ENCODE measurements around the gene ASCL1.
A peak's percentile ranks its signal among the peaks of the same experiment; 100 is the strongest.

ASCL1 gene

DNA sequence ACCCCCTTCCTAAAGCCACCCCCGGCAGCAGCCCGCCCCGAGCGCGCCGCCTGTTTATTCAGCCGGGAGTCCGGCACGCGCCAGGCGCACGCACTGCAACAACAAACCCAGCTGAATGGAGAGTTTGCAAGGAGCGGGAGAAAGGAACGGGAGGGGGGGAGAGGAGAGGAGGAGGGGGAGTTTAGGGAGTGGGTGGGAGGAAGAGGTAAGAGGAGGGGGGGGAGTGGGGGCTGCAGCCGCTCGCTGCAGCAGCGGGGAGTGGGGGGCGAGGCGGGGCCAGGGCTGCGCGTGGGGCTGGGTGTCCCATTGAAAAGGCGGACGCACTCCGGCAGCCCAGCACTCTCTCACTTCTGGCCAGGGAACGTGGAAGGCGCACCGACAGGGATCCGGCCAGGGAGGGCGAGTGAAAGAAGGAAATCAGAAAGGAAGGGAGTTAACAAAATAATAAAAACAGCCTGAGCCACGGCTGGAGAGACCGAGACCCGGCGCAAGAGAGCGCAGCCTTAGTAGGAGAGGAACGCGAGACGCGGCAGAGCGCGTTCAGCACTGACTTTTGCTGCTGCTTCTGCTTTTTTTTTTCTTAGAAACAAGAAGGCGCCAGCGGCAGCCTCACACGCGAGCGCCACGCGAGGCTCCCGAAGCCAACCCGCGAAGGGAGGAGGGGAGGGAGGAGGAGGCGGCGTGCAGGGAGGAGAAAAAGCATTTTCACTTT, at the start of gene ASCL1:
Gene ASCL1 (plus strand): TSS at position 336 of the 712 bp plus-strand sequence. CDS start 571 bp downstream, outside the sequence.
- no peak for DNase-seq (ENCODE audit: low read depth in 2 of 2)

DNA sequence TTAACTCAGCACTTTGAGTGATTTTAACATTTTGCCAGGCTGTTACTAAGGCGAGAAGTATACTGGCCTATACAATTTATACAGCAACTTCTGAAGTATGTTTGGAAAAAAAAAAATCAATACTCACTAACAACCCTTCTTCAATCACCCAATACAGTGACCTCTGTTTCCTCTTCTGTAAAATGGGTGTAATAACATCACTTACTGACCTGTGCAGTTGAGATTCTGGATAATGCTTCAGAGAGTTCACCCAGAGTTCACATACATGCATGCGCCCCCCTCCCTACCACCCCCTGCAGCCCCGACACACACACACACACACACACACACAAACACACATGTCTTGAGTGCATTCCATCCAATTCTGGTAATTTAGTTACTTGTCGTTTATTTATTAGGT, 49.6 kb upstream of the ASCL1 start:
- DNase-seq (ENCODE audit: low read depth in 2 of 2): no peak

DNA sequence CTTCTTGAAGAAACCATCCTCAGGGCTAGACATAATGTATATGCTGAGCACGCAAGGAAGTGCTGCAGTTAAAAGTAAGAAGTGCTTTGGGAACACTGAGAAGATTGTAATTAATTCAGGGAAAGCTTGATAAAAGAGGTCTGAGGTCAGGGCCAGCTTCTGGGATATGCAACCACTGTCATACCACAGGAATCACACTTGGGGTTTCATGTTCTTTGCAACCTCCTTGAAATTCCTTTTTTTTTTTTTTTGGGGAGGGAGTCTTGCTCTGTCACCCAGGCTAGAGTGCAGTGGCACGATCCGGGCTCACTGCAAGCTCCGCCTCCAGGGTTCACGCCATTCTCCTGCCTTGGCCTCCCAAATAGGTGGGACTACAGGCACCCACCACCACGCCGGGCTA, 47.3 kb upstream of the ASCL1 start:
- DNase-seq (ENCODE audit: low read depth in 2 of 2): no peak

DNA sequence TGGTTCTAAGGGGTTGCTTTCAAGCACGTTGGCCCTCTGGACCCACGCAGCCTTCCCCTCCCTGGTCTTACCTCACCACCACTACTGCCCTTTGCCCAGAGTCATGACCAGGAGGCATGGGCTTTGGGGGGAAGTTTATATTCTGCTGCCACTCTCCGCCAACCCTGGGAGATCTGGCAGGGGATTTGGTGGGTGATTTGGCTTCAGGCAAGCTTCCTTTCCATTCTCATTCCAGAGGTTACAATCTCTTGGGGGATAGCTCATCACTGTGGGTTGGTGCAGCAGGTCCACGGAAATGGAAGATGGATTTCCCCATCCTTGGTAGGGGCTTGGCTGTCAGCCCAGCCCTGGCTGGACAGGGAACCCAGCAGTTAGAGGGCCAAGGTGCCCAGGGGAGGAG, 46.7 kb upstream of the ASCL1 start:
- DNase-seq (ENCODE audit: low read depth in 2 of 2): no peak

- DNase-seq (ENCODE audit: low read depth in 2 of 2): no peak
Measured at GRCh38 chr12:102911320-102911719, 46.2 kb upstream of the ASCL1 start.

DNA sequence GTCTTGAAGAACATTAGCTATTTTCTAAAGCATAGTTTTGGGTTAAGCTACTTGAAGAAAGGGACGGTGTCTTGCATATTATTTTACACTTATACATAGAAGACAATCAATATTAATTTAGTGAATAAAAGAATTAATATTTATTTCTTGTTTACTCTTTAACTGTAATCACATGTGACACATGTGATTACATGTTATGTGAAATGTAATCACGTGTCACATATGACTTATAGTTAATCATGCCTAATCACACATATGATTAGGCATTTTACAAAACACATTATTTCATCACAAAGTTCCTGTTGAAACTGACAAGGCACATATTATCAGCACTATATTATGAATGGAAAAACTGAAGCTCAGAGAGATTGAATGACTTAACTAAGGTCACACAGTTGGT, 45.2 kb upstream of the ASCL1 start:
- DNase-seq (ENCODE audit: low read depth in 2 of 2): no peak

DNA sequence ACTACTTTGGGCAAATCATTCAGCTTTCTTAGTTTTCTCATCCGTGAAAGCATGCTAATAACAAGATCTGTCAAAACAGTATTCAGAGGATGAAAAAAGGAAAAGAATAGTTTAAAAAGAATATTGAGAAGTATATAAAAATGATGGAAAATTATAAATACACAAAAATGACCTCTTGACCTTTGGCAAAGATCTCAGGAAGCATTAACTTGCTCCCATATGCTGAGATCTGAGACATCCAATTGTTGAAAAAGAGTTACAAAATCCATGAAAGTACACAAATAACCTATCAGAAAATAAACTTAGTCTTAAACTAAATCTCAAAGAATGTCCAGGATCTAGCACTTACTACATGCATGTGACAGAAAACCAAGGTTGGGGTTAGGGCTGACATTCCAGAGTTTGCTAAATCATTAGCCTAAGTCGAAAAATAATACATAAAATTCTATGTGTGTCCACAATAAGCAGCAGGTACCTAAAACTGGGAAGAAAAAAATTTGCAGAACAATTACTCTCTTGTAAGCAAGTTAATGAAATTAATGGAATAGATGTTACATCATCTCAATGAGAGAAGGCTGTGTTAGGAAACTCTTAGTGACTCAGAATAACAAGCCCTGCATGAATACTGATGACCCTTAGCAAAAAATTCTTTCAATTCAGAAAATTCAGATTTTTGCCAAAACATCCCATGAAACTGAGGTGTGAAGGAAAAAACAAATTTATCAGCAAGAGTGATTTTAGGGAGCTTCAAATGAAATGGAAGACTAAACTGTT, 43.8 kb upstream of the ASCL1 start:
- DNase-seq (ENCODE audit: low read depth in 2 of 2): no peak

- DNase-seq (ENCODE audit: low read depth in 2 of 2): no peak
Measured at GRCh38 chr12:102916252-102917025, 41.0 kb upstream of the ASCL1 start.

DNA sequence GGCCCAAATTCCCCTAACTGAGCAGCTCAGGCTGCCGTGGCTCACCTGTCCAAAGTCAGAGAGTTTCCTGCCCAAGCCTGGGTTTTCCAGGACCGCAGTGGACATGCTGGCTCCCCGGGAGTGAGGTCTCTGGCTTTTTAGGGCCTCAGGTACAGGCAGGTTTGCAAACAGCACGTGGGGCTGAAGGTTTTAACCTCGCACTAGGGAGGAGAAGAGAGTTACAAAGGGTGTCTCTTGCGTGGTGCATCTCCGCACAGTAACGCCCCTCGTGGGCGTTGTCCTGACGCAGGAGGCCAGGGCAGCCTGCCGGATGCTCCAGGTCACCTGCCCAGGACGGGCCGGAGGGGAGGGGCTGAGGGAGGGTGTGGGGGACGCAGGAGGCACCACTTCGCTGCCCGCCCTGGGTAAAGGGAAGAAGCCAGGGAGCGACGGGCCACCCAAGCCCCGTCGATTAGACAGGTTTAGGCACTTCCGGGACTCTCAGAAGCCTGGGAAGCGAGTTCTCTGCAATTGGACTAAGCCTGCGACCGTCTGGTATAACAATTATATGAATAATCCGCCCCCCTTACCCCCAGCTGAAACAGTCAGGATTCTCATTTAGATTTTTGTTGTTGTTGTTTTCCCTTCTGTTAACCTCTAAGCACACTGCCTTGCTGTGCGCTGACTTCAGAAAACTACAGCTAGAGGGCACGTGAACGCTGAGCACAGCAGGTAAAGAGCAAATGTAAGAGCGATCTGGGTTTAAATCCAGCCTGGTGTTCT, 40.3 kb upstream of the ASCL1 start, which contains the start of gene PAH:
Gene PAH (minus strand): TSS at position 219 of the 762 bp plus-strand sequence. CDS start 114 bp downstream, at position 105.
- DNase-seq (ENCODE audit: low read depth in 2 of 2): no peak

GRCh38 chr12:102918840-102919239, 38.6 kb upstream of the ASCL1 start:
- DNase-seq (ENCODE audit: low read depth in 2 of 2): no peak

GRCh38 chr12:102920271-102920670, 37.2 kb upstream of the ASCL1 start:
- no peak for DNase-seq (ENCODE audit: low read depth in 2 of 2)

DNA sequence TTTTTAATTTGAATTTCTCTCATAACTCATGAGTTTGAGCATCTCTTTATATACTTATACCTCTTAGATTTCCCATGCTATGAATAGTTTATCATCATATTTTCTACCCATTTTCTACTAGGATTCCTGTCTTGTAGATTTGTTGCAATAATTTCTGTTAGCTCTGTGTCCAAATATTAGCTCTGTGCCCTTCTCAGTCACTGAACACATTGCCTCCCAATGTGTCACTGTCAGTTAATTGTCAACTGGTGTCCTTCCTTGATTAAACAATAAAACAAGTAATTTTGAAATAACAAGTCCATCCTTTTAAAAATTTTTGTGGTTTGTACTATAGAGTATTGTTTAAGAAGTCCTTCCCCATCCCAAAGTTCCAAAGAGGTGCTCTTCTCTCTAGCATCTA, 36.2 kb upstream of the ASCL1 start:
- DNase-seq (ENCODE audit: low read depth in 2 of 2): no peak

GRCh38 chr12:102927220-102927619, 30.3 kb upstream of the ASCL1 start:
- no peak for DNase-seq (ENCODE audit: low read depth in 2 of 2)

DNA sequence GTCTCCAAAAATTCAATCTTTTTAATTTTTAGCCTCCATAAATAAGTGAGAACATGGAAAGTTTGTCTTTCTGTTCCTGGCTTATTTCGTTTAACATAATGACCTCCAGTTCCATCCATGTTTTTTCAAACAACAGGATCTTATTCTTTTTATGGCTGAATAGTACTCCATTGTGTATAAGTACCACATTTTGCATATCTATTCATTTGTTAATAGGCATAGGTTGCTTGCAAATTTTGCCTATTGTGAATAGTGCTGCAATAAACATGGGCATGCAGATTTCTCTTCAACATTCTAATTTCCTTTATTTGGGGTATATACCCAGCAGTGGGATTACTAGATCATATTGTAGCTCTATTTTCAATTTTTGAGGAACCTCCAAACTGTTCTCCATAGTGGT, 24.3 kb upstream of the ASCL1 start:
- DNase-seq (ENCODE audit: low read depth in 2 of 2): no peak

GRCh38 chr12:102939059-102939458, 18.4 kb upstream of the ASCL1 start:
- no peak for DNase-seq (ENCODE audit: low read depth in 2 of 2)

- DNase-seq (ENCODE audit: low read depth in 2 of 2): no peak
Measured at GRCh38 chr12:102939670-102940222, 17.7 kb upstream of the ASCL1 start.

DNA sequence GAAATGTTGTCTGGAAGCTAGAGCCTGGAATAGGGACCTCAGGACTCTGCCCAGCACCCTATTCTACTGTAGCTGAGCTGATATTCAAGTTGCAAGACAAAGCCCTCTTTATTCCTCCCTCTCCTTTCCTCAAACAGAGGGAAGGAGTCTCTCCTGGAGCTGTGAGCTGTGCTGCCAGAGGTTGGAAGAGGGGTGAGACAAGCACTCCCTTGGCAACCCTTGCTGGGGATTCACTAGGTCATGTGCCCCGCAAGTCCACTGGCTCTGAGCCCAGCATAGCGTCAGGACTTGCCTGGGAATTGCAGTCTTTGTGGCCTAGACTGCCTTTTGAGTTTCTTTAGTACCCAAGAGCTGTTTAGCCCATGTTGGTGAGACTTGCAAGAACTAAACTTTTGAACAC, 11.4 kb upstream of the ASCL1 start:
- DNase-seq (ENCODE audit: low read depth in 2 of 2): no peak

DNA sequence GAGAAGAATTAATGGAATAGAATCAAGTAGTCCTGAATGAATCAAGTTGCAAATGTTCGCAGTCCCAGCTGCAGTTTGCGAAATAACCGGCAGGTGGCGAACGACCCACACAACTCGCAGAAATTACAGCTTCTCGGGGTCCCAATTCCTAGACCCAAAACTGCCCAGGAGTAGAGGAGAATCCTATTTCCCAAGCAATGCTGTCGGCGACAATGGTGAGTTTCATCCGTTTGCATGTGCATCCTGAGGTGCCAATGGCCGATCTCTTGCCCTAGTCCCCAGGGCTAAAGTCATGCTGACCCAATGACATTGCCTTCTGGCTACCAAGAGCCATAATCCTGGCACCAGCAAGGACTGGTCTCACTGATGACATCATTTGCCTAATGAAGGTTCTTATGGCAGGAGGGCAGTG, 8.5 kb upstream of the ASCL1 start:
- DNase-seq (ENCODE audit: low read depth in 2 of 2): peak in 1 of 2 donors; percentile 54

- DNase-seq (ENCODE audit: low read depth in 2 of 2): no peak
Measured at GRCh38 chr12:102950107-102950949, 7.1 kb upstream of the ASCL1 start.

DNA sequence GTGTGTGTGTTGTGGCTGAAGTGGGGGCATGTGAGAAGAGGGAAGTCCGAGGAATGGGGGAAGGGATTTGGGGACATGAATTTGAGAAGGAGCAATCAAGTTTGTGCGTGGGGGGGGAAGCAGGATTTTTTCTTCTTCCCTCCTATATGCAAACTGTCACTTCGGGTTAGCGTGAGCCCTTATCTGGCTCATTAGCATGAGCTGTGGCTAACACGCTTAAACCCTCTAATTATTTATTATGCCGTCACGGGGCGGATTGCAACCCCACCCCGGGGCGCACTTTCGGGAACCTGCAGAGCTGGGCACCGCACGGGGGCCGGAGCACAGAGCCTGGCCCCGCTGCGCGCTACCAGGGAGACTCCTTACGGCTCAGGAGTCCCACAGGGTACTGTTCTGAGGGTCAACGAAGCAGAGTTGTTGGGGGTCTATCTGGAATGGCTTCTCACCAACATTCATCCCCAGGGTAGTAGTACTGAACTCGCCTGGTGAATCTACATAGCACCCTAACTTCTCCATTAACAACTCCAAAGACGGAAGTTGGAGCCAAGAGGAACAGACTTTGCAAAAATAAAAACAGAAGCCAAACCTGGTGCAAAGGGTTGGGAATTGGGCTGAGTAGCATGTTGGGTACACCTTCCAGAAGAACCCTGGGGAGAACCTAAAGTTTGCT, 6.4 kb upstream of the ASCL1 start:
- DNase-seq (ENCODE audit: low read depth in 2 of 2): no peak
